ENCODE measurements around the gene HAGH.

Gene HAGH

GRCh38 chr16:1785846-1786170 lies 40.8 kb downstream of the HAGH start:
- DNase-seq, result no peak

GRCh38 chr16:1784977-1785845 lies 41.4 kb downstream of the HAGH start:
- no peak for DNase-seq

GRCh38 chr16:1782408-1783264 lies 44.0 kb downstream of the HAGH start, which contains the start of the genes NUBP2 and SPSB3:
NUBP2 (plus strand) TSS chr16:1782960; CDS start chr16:1783021, 61 bp downstream.
SPSB3 (minus strand) TSS chr16:1782571; CDS start chr16:1781483, 1,088 bp downstream.
- peak; percentile 99 for DNase-seq

GRCh38 chr16:1781758-1782407 lies 44.7 kb downstream of the HAGH start:
- peak; percentile 21 for DNase-seq

- DNase-seq, result no peak
These were observed 45.4 kb downstream of the HAGH start for GRCh38 chr16:1781254-1781653.

- DNase-seq, result no peak
These were observed 46.0 kb downstream of the HAGH start for GRCh38 chr16:1780677-1781072.

- no peak for DNase-seq
These were observed 46.6 kb downstream of the HAGH start for GRCh38 chr16:1779741-1780676.

GRCh38 chr16:1779234-1779701 lies 47.4 kb downstream of the HAGH start:
- DNase-seq, result no peak

- DNase-seq, result no peak
These were observed 48.1 kb downstream of the HAGH start for GRCh38 chr16:1778200-1779179.

GRCh38 chr16:1777375-1778199 lies 49.0 kb downstream of the HAGH start:
- no peak for DNase-seq

GRCh38 chr16:1776991-1777374 lies 49.6 kb downstream of the HAGH start:
- DNase-seq, result no peak

- no peak for DNase-seq
These were observed 50.0 kb downstream of the HAGH start for GRCh38 chr16:1776672-1776955.

GRCh38 chr16:1775846-1776671 lies 50.6 kb downstream of the HAGH start:
- peak; percentile 95 for DNase-seq

- DNase-seq, result no peak
These were observed 51.4 kb downstream of the HAGH start for GRCh38 chr16:1775006-1775845.

GRCh38 chr16:1774448-1774780 lies 52.2 kb downstream of the HAGH start:
- DNase-seq, result no peak

- DNase-seq, result no peak
These were observed 52.8 kb downstream of the HAGH start for GRCh38 chr16:1773703-1774447.

GRCh38 chr16:1772908-1773702 lies 53.5 kb downstream of the HAGH start, which contains the start of gene MRPS34:
MRPS34 (minus strand) TSS chr16:1773134; CDS start chr16:1773119, 15 bp downstream.
- DNase-seq, result peak; percentile 87

All from NCI-H2171 (cell line).